ENCODE data around the gene EGFL7. TPM values are rescaled to one million over a fixed set of nuclear protein-coding genes. Genes with fewer than 3 reads are reported as not detected.

EGFL7 gene
- total RNA-seq, 1 donor from 2014 or later = 16.3 TPM

GRCh38 chr9:136673088-136673974 is 10.6 kb downstream of the EGFL7 start:
- TF ChIP-seq, protein P1, sequence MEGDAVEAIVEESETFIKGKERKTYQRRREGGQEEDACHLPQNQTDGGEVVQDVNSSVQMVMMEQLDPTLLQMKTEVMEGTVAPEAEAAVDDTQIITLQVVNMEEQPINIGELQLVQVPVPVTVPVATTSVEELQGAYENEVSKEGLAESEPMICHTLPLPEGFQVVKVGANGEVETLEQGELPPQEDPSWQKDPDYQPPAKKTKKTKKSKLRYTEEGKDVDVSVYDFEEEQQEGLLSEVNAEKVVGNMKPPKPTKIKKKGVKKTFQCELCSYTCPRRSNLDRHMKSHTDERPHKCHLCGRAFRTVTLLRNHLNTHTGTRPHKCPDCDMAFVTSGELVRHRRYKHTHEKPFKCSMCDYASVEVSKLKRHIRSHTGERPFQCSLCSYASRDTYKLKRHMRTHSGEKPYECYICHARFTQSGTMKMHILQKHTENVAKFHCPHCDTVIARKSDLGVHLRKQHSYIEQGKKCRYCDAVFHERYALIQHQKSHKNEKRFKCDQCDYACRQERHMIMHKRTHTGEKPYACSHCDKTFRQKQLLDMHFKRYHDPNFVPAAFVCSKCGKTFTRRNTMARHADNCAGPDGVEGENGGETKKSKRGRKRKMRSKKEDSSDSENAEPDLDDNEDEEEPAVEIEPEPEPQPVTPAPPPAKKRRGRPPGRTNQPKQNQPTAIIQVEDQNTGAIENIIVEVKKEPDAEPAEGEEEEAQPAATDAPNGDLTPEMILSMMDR (IDR thresholded peaks at IDR 0.05; ENCODE audit: unreplicated experiment) = no peak
- DNase-seq (ENCODE audit: low spot score, unreplicated experiment) = no peak
- peaks cover 3% of the 10 kb centered on the region for H3K36me3 Mint-ChIP-seq (ENCODE audit: insufficient read depth)

DNA sequence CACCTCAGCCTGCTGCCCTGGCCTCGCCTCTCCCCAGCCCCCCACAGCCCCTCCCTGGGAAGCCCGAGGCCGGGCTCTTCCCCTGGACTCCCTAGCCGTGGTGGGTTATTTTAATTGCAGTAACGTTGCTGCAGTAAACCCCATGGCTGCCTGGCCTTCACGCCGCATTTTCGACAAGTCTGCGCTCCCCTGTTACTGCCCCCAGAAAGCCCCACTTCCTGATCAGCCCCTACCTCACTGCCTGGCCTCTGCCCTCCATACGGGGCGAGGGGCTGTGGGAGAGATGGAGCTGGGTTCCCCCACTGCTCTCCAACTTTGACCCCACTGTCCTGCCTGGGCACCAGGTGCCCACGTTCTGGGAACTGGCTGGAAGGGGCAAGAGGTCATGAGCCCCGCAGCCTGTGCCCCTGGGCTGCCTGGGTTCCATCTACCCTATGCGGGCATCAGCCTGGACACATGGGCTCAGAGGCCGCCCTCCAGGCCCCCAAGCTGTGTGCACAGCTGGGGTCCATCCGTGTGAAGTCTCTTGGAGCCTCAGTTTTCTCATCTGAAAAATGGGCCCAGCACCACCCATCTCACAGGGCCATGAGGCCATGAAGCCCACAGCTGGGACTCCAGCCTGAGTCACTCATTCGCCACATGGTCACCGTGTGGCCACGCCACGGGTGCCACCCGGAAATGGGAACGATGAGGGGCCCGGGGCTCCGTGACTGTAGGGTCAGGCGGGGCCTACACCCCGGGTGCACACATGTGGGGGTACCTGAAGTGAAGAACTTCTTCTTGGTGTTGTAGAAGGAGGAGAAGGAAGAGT is 11.5 kb downstream of the EGFL7 start:
- no peak overlapping the region for H3K4me3 Mint-ChIP-seq (ENCODE audit: low read depth)
- peaks cover 3% of the 10 kb centered on the region for H3K36me3 Mint-ChIP-seq (ENCODE audit: insufficient read depth)
- no peaks in the 10 kb centered on the region for H3K27me3 Mint-ChIP-seq
- peaks cover 4% of the 10 kb centered on the region for H3K4me1 Mint-ChIP-seq (ENCODE audit: low read depth)
- DNase-seq (ENCODE audit: low spot score, unreplicated experiment) = no peak
- no peak overlapping the region for H3K27ac Mint-ChIP-seq
- no peaks in the 10 kb centered on the region for H3K9me3 Mint-ChIP-seq (ENCODE audit: low read depth)
- TF ChIP-seq, protein P1 (IDR thresholded peaks at IDR 0.05; ENCODE audit: unreplicated experiment) = no peak

More at GRCh38 chr9:136673088-136673974, 10.6 kb downstream of the EGFL7 start:
- Mint-ChIP-seq H3K4me1 (ENCODE audit: low read depth) (peaks cover 4% of the 10 kb centered on the region), H3K27me3 (no peaks in the 10 kb centered on the region), H3K4me3 (ENCODE audit: low read depth) (no peak overlapping the region), H3K27ac (no peak overlapping the region), H3K9me3 (ENCODE audit: low read depth) (no peaks in the 10 kb centered on the region)

DNA sequence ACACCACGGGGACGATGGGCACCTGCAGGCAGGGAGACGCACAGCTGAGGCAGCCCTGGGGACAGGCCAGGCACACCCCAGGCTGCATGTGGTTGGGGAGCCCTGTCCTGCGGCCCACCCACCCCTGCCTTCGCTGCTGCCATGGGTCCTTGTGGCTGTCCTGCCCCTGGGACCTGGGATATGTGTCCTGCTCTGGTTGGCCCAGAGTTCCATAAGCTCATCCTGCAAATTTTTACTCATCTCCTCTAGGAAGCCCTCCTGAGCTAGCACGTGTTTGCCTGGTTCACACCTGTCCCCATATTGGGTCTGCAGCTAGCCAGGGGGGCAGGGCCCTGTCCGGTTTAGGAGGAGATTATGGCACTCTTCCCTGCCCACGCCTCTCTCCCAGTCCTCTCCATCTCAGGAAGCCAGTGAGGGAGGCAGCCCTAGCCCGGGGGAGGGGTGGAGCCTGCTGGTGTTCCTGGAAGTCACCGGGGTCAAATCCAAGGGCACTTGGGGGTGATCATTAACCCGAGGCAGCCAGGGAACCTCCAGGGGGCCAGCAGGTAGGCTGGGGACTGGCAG is 12.2 kb downstream of the EGFL7 start:
- peak; percentile 76 for DNase-seq (ENCODE audit: low spot score, unreplicated experiment)
- H3K36me3 Mint-ChIP-seq (ENCODE audit: insufficient read depth) = peaks cover 3% of the 10 kb centered on the region
- TF ChIP-seq, protein P1 (IDR thresholded peaks at IDR 0.05; ENCODE audit: unreplicated experiment) = no peak
- no peaks in the 10 kb centered on the region for H3K27me3 Mint-ChIP-seq
- no peaks in the 10 kb centered on the region for H3K9me3 Mint-ChIP-seq (ENCODE audit: low read depth)
- H3K27ac Mint-ChIP-seq = no peak overlapping the region
- no peak overlapping the region for H3K4me3 Mint-ChIP-seq (ENCODE audit: low read depth)
- H3K4me1 Mint-ChIP-seq (ENCODE audit: low read depth) = peaks cover 4% of the 10 kb centered on the region

DNA sequence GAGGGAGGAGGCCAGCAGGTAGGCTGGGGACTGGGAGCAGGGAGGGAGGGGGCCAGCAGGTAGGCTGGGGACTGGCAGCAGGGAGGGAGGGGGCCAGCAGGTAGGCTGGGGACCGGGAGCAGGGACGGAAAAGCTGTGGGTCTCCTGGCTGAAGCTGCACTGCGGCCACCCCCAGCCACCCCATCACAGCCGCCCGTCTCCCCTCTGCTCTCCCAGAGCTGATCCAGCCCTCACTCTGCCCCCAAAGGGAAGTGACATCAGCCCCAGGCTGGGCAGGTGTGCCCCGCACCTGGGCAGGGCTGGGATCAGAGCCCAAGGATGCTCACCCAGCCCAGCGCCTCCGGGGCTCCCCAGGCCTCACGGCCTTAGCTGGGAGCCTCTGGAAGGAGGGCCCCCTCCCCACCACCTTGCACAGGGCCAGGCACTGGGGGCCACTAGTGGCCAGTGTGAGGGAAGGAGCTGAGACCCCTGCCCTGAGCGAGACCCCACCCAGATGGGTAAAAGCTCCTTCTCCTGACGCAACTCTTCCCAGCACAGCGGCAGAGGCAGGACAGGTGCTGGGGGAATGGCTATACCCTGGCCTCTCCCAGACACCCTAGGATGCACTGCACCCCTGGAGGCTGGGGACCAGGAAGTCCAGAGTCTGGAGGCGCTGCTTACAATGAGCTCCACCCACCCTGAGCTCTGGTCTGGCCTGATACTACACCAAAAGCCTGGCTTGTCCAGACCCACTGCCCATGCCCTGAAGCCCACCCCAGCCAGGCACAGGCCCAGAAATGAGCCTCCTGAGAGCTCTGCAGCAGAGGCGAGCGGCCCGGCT is 13.0 kb downstream of the EGFL7 start:
- Mint-ChIP-seq H3K4me3 (ENCODE audit: low read depth) (no peak overlapping the region), H3K27me3 (no peaks in the 10 kb centered on the region), H3K4me1 (ENCODE audit: low read depth) (peaks cover 4% of the 10 kb centered on the region), H3K9me3 (ENCODE audit: low read depth) (no peaks in the 10 kb centered on the region), H3K36me3 (ENCODE audit: insufficient read depth) (peaks cover 3% of the 10 kb centered on the region), H3K27ac (no peak overlapping the region)
- TF ChIP-seq, protein P1 (IDR thresholded peaks at IDR 0.05; ENCODE audit: unreplicated experiment) = no peak
- DNase-seq (ENCODE audit: low spot score, unreplicated experiment) = no peak
